Body of pancreas (tissue), 4 donors: ENCODE measurements around the gene ARHGAP1. TPM values are rescaled to one million over a fixed set of nuclear protein-coding genes. Genes with fewer than 3 reads are reported as not detected.

Experiments
- ATAC-seq: fragments of 150-250 bp; one replicate; pipeline ENCODE4 v1.9.1; 2016
- DNase-seq, 4 donors: peaks; one replicate each; pipeline ENCODE4 v3.0.0-alpha.2; 2019
- H3K27ac ChIP-seq, 4 donors: fragments of 200-600 bp; sonication (generic); 1 replicate in 3 of 4; 2 replicates in 1 of 4; pipeline versions ENCODE4 v1.5.1 to v1.6.1; 2016 to 2019; ENCODE audit warnings: mild to moderate bottlenecking in 1 of 4, mixed read lengths in 1 of 4, moderate library complexity in 1 of 4
- H3K27me3 ChIP-seq, 2 donors: fragments of 200-600 bp; sonication (generic); one replicate each; pipeline ENCODE4 v1.6.0; 2016; ENCODE audit warnings: mild to moderate bottlenecking in 1 of 2
- H3K36me3 ChIP-seq, 2 donors: fragments of 200-600 bp; sonication (generic); replicated peaks in 1 of 2; 2 replicates each; pipeline ENCODE4 v1.5.1; 2016; ENCODE audit warnings: low read depth in 2 of 2; ENCODE audit not compliant: insufficient read depth in 1 of 2
- H3K4me1 ChIP-seq: fragments of 200-600 bp; sonication (generic); one replicate; pipeline ENCODE4 v1.6.0; 2016
- H3K4me3 ChIP-seq, 2 donors: fragments of 200-600 bp; sonication (generic); 1 replicate in 1 of 2; 2 replicates in 1 of 2; pipeline ENCODE4 v1.5.1; 2016 to 2019
- H3K9me3 ChIP-seq, 3 donors: fragments of 200-600 bp; sonication (generic); 1 replicate in 2 of 3; 2 replicates in 1 of 3; pipeline ENCODE4 v1.5.1; 2016
- CTCF ChIP-seq, 7 experiments: fragments of 450-650 bp in 4 of 7; fragments of 200-600 bp in 3 of 7; sonication (generic) in 3 of 7; IDR thresholded peaks; one replicate each; pipeline ENCODE4 v1.5.1; 2016 to 2019; ENCODE audit warnings: antibody characterized with exemption in 7 of 7
- POLR2A ChIP-seq, 3 donors: fragments of 450-650 bp; IDR thresholded peaks; one replicate each; pipeline ENCODE4 v1.6.1; 2016; ENCODE audit warnings: antibody characterized with exemption in 3 of 3, mild to moderate bottlenecking in 2 of 3
- WGBS, 2 donors: methylation state at CpG; one replicate each; pipeline ENCODE4 v1.1.5; 2017; 5-methylcytosine and 5-hydroxymethylcytosine counted together
- intact Hi-C: fragments of 100-400 bp; cut with DNase I; formaldehyde crosslinking; loops from one replicate; pipeline ENCODE4 v1.15.1; 2023
- total RNA-seq, 2 donors: library from RNA; depleted of rRNA; stranded (reverse); fragments of >200 nt; gene quantifications; one replicate each; pipeline ENCODE4 v1.1.0, GENCODE V29; 2016

ARHGAP1 gene
- total RNA-seq, 2 donors from 2014 or later, result 27.8 to 43.5 TPM

- H3K27ac ChIP-seq, result no peak overlapping the region
- no peaks in the 10 kb centered on the region for H3K9me3 ChIP-seq
- WGBS, 2 donors, result 78 to 88% methylated on average over 10 of the region's 10 CpGs
- ATAC-seq (no peak), DNase-seq (no peak)
- H3K36me3 ChIP-seq, result peaks cover 6 to 19% of the 10 kb centered on the region in 2 donors
- intact Hi-C loops, result no loop called here
- H3K4me1 ChIP-seq, result no peaks in the 10 kb centered on the region
- TF ChIP-seq POLR2A (IDR thresholded peaks at IDR 0.05), result no peak
- no peak for TF ChIP-seq CTCF (IDR thresholded peaks at IDR 0.05)
- no peaks in the 10 kb centered on the region for H3K27me3 ChIP-seq
- no peak overlapping the region for H3K4me3 ChIP-seq
Observed at GRCh38 chr11:46743693-46744339, 43.4 kb upstream of the ARHGAP1 start.

DNA sequence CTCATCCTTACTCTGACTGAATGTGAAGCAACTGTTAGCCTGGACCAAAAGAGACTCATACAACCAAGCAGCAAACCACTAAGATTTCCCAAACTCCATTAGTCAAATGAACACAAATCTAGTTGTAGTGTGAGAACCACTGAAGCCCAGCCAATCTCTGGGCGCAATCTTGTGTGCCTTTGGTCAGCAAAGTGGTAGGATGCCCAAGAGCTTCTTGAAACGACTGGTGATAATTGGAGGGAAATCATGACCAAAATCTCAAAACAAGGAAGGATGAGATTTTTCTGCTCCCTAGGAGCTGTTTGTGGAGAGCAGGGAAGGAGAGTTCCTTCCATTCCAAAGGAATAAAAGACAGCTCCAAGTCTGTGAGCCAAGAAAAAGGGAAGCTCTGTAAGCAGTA, 42.6 kb upstream of the ARHGAP1 start:
- H3K9me3 ChIP-seq, result no peaks in the 10 kb centered on the region
- intact Hi-C loops, result no loop called here
- peaks cover 6 to 16% of the 10 kb centered on the region in 2 donors for H3K36me3 ChIP-seq
- H3K4me3 ChIP-seq, result no peak overlapping the region
- H3K27ac ChIP-seq, result no peak overlapping the region
- H3K4me1 ChIP-seq, result no peaks in the 10 kb centered on the region
- DNase-seq (no peak), ATAC-seq (no peak)
- H3K27me3 ChIP-seq, result no peaks in the 10 kb centered on the region
- WGBS, 2 donors, result 74 to 88% methylated on average over 2 of the region's 2 CpGs
- TF ChIP-seq CTCF (IDR thresholded peaks at IDR 0.05), result no peak
- no peak for TF ChIP-seq POLR2A (IDR thresholded peaks at IDR 0.05)

DNA sequence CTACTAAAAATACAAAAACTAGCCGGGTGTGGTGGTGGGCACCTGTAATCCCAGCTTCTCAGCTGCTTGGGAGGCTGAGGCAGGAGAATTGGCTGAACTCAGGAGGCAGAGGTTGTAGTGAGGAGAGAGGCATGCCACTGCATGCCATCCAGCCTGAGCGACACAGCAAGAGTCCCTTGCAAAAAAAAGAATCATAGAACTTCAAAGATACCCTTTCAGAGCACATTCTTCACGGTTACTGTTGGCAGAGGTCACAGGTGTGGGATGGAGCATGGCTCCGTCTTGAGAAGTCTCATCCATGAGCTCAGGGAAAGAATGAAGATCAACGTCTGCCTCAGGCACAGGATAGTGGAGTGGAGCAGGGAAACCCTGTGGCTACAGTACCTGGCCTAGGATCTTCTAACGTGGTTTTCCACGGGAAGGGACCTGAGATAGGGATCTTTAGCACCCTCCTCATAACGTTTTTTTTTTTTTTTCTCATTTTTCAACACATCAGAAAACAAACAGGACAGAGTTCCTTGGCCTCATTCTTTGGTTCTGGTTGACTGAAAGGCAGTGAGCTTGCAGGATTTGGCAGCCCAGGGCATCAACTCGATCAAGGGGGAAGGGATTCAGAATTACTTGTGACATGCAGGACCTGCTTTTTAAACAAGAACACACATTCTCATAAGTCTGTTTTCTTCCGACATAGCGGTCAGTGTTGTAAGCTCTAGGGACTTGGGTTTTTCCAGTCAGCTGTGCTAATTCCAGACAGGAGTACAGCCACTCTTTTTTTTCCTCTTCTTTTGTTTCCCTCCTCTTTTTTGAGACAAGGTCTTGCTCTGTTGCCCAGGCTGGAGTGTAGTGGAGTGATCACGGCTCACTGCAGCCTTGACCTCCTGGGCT, 41.4 kb upstream of the ARHGAP1 start:
- Histone ChIP-seq H3K27ac (no peak overlapping the region), H3K9me3 (no peaks in the 10 kb centered on the region), H3K36me3 (peaks cover 6 to 14% of the 10 kb centered on the region in 2 donors), H3K4me1 (no peaks in the 10 kb centered on the region), H3K27me3 (no peaks in the 10 kb centered on the region), H3K4me3 (no peak overlapping the region)
- no peak for DNase-seq
- TF ChIP-seq CTCF (IDR thresholded peaks at IDR 0.05) (no peak), POLR2A (IDR thresholded peaks at IDR 0.05) (no peak)
- whole genome bisulfite sequencing, 2 donors, result 76% methylated on average over 12 of the region's 12 CpGs
- intact Hi-C loops, result no loop called here
- no peak for ATAC-seq

GRCh38 chr11:46738887-46739286, 38.5 kb upstream of the ARHGAP1 start:
- no peaks in the 10 kb centered on the region for H3K9me3 ChIP-seq
- H3K36me3 ChIP-seq, result peaks cover 6 to 8% of the 10 kb centered on the region in 2 donors
- intact Hi-C loops, result no loop called here
- no peaks in the 10 kb centered on the region for H3K4me1 ChIP-seq
- 59 to 71% methylated on average over 6 of the region's 6 CpGs for WGBS, 2 donors
- no peak overlapping the region for H3K27ac ChIP-seq
- no peak for TF ChIP-seq CTCF (IDR thresholded peaks at IDR 0.05)
- no peak for TF ChIP-seq POLR2A (IDR thresholded peaks at IDR 0.05)
- no peak overlapping the region for H3K4me3 ChIP-seq
- H3K27me3 ChIP-seq, result no peaks in the 10 kb centered on the region
- ATAC-seq (no peak), DNase-seq (no peak)
